HG02852 (cell line): Measurements from ENCODE around the gene C19orf85.
"Not testable (repeated sequence)": the region's sequence is repeated elsewhere in the genome, so short reads cannot be mapped to it uniquely, and the experiment has no call there.

ENCODE experiments used
- ATAC-seq: cut with Tn5 transposase; IDR thresholded peaks from one replicate; pipeline ENCODE4 v1.9.1; 2021; ENCODE audit warnings: mild to moderate bottlenecking, moderate library complexity; ENCODE audit not compliant: unreplicated experiment

C19orf85 gene

DNA sequence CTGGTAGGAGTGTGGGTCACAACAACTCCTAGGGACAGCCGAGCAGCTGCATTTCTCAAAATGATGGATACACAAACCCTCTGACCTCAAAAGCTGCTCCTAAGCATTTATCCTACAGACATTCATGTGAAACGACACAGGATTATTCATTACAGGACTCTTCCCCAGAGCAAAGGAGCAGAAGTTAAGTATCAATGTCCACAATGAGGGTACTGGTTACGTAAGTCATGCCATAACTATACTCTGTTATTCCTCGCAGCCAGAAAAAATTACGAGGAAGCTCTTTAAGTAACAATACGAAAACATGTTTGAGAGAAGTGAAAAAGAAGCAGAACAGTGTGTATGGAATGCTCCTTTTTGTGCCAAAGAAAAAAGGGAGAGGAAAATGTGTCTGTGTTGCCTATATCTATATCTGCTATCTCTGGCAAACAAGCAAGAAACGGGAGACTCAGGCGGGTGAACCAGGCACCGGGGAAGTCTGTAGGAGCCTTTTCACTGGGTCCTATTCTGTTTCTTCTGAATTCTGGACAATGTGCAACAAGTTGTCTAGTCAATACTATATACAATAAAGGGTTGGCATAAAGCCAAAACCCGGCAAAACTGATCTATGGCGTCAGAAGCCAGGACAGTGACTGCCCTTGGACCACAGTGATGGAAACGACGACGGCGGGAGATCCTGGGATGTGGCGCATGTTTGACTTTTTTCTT lies 4.4 kb downstream of the C19orf85 start:
- ATAC-seq = no peak

DNA sequence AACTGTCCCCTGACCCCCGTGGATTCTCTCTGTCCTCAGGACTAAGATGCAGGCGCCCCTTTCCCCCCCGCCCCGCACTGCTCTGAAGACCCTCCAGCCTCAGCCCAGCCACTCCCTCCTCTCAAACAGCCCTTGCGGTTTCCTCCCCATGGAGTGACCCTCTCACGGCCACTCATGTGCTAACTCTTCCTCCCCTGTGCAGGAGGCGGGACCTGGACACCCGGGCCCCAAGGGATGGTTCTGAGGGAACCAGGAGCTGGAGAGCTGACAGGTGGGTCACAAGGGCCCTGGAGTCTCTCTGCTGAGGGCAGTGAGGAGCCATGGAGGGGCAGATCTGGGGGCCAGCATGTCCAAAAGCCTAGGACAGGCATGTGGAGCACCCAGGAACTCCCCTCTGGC lies 5.0 kb downstream of the C19orf85 start:
- ATAC-seq = no peak

DNA sequence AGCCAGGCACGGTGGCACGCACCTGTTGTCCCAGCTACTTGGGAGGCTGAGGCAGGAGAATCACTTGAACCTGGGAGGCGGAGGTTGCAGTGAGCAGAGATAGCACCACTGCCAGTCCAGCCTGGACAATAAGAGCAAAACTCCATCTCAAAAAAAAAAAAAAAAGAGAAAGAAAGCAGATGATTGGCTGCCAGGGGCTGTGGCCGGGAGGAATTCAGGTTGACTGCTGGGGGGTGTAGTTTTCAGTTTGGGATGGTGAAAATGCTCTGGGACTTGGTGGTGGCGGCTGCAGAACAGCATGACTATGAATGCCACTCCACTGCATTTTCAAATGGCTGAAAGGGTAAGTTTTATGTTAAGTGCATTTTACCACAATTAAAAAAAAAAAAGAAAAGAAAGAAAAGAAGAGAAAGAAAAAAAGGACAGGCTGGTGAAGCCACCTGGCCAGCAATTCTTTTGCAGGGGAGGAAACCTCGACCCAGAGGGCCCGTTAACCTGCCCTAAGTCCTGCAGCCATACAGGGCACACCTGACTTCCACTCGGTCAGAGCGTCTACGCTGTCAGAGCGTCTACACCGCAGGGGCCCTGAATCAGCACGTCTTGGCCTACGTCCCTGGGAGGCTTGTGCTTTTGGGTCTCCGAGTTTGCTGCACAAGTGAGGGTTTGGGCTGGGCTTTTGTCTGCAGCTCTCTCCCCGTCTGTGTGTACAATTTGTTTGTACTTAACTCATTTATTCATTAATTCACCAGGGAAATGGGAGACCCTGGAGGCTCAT lies 6.7 kb downstream of the C19orf85 start:
- no peak for ATAC-seq

DNA sequence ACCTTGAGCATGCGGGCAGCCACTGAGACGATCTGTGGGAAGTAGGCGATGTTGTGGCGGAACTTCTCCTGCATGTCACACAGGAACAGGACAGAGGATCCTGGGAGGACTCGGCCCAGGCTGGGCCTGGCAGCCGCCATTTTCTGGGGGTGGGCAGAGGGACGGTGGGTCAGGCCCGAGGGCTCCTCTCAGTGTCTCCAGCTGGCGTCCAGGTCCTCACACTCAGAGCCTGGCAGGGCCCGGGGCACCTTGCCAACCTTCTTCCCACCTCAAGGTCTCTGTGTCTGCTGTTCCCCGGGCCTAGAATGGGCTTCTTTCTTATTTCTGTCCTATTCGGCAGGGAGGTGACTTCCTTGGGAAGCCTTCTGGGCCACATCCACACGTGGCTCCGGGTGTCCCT lies 8.2 kb downstream of the C19orf85 start:
- ATAC-seq = no peak

DNA sequence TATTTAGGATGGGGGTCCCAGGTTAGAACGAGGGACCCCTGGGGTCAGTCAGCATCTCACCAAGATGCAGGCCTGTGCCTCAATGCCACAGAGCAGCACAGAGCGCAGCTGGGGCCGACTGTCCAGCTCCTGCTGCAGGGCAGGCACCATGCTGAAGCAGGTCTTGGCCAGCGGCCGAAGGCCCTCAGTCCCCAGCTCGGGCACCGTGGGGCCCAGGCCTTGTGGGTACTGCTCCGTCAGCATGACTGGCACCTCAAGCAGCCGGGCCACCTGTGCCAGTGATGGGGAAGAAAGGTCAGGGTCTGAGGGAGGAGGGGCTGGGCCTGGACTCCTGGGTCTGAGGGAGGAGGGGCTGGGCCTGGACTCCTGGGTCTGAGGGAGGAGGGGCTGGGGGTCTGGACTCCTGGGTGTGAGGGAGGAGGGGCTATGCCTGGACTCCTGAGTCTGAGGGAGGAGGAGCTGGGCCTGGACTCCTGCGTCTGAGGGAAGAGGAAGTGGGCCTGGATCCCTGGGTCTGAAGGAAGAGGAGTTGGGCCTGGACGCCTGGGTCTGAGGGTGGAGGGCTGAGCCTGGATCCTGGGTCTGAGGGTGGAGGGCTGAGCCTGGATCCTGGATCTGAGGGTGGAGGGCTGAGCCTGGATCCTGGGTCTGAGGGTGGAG lies 8.8 kb downstream of the C19orf85 start:
- no peak for ATAC-seq

DNA sequence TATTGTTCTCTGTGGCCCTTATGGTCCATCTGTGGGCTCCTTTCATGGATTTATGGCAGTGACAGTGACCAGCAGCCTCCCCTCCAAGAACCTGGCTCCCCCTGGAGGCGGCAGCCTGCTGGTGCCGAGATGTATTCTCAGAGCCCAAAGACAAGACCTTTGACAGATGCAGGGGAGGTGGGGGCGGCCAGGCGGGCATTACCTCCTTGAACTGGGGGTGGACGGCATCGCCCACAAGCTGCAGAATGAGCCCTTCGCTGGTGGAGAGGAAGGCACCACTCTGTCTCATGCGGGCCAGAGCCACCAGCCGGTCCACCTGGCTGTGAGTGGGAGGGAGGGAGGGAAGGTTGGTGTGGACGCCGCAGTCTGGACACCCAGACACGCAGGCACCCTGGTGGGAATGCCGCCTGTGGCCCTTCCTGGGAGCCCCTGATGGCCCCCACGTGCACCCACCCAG lies 9.7 kb downstream of the C19orf85 start:
- no peak for ATAC-seq

DNA sequence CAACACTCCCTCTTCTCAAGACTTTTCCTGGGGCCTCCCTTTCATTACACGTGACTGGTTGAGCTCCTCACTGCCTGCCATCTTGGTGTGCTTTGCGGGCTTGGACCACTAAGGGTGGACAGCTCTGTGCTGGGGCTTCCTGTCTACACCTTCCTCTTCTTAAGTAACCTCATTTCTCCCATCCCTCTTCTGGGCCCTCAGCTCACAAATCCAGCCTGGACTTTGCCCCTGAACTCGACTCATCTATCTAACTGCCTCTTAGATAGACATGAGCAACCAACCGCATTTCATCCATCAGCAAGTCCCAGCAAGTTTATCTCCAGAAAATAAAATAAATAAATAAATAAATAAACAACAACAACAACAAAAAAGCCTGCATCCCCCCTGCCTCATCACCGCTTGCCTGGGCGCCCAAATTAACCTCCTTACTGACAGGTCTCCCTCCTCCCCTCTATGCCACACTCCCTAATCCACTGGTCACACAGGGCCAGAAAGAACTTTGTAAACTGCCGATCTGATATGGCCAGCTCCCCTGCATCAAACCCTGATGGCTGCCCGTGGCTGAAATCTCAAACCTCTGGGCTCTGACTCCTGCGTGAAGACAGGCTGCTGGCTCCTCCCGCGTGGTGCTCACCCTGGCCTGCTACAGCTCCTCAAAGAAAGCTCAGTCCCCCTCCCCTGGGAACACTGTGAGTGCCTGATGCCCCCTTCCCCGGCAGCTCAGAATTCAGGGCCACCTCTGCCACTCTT lies 10.9 kb downstream of the C19orf85 start:
- no peak for ATAC-seq

DNA sequence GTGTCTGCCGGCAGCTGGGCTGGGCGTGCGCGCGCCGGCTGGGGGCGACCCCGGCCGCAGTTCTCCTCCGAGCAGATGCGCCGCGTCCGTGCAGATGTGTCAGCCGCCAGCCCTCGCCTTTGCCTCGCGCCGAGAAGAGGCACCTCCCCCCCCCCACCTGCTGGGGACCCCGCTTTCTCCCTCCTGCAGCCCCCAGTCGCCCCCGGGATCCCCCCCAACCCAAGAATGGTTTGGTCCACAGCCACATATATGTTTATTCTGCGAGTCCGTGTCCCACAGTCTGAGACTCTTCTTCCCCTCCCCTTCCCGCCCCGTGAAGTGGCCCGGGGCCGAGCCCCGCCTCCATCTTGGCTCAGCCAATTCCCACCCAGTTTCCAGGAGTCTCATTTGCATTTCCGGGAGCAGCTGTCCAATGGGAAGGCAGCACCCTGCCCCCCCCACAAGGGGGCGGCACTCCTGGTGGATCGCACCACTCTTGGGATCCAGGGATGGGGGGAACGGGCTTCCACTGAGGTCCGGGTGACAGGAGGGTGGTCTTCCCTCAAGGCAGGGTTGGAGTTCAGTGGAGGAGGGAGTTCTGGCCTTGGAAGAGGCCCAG lies 11.7 kb downstream of the C19orf85 start:
- no peak for ATAC-seq

DNA sequence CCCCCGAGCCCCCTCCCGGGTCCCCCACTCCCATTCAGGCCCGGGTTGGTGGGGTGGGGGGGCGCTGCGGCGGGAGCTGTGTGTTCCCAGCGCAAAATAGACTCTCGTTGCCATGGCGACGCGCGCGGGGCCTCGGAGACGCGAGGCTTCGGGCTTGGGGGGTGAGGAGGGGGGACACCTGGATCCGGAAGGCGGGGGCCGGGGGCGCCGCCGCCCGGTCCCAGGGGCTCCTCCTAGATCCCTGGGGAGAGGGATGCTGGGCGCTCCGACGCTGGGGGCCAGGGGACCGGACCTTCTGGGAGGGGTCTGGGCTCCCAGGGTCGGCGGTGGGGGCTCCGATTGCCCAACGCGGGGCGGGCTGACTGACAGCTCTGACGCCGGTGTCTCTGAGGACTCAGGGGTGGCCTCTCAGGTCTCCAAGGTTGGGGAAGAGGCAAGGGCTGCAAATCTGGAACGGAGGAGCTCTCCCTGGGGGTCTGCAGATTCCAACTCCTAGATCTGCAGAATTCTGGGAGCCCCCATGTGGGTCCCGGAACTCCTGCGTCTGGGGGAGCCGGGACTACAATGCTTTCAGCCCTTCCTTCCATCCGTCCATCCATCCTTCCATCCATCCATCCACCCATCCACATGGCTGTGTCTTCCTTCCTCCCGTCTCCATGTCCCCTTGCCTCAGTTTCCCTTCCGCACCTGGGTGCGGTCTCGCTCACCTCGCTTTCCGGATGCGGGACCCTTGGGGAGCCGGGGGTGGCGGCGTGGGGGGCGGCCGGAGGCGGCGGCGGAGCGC lies 12.4 kb downstream of the C19orf85 start:
- no peak for ATAC-seq

DNA sequence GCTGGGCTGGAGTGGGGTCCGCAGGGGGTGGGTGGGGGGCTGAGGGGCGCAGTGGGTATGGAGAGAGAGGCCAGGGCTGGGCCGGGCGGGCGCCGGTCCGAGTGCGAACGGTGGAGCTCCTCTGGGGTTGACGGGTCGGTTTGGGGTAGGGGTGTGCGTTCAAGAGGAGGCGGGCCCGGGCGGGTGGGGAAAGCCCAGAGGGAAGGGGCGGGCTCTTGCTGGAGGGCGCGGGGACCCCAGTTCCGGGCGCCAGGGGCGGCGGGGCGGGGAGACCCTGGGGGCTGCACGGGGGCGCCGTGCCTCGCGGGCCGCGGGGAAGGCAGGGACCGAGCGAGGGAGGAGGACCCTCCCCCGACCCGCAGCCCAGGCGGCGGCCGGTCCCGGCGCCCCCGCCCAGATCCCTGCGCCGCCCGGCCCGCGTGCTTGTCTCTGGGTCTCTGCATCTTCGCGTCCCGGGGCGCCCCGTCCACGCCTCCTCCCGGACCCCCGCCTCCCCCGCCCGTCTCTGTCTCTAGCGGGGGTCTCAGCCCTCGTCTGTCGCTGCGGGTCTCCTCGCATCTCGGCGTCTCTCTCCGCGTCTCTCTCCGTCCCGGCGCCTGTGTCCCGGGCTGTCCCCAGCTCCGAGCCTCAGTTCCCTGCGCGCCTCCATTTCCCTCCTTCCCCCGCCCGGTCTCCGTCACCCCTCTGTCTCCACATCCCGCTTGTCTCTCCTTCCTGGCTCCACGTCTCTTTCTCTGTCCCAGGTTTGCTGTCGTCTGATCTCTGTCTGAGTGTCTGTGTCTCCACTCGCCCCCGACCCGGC lies 13.2 kb downstream of the C19orf85 start:
- no peak for ATAC-seq

DNA sequence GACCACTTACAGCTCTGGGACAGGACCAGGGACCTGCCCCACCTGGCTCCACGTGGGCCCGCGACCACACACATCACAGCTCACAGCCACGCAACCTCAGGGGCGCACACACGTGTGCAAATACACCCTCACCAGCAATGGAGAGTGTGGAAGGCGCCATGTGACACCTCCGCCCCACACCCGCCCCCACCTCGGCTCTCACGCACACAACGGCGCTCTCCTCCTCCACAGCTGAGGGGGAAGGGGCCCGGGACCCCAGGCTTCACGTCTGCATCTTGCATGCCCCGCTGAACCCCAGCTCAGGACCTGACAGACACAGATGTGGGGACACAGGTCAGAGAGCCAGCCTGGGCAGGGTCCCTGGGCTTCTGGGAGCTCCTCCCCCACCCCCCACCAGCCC lies 15.1 kb downstream of the C19orf85 start:
- no peak for ATAC-seq

DNA sequence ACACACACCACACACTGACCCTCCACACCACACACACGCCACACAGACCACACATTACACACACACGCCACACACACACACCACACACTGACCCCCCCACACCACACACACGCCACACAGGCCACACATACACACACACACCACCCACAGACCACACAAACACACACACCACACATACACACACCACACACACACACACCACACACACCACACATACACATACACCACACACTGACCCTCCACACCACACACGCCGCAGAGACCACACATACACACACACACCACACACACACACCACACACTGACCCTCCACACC lies 16.4 kb downstream of the C19orf85 start:
- not testable (repeated sequence) for ATAC-seq

DNA sequence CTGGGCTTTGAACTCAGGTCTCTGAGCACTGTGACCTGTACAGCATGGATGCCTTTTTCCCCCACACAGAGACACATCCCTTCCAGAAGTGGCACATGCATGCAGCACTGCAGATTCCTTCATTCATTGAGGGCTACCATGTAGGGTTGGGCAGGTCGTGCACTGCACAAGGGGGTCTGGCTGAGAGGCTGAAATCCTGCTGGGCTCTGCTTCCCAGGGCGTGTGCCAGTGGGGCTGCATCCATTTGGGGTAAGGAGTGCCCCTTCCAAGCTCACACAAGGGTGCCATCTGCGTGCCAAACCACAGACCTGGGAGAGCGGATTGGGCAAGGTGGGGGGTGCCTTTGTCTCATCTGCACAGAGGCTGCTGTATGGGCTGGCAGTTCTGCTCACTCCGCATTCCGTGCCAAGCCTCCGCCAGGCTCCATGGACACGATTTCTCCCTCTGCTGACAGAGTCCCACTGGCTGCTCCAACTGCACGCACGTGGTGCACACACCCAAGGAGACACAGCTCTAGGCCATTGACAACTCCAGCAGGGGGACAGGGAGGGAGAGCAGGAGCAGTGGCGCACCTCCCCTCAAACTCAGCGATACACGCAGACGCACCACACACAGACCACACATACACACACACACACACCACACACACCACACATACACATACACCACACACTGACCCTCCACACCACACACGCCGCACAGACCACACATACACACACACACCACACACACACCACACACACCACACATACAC lies 17.0 kb downstream of the C19orf85 start:
- no peak for ATAC-seq

DNA sequence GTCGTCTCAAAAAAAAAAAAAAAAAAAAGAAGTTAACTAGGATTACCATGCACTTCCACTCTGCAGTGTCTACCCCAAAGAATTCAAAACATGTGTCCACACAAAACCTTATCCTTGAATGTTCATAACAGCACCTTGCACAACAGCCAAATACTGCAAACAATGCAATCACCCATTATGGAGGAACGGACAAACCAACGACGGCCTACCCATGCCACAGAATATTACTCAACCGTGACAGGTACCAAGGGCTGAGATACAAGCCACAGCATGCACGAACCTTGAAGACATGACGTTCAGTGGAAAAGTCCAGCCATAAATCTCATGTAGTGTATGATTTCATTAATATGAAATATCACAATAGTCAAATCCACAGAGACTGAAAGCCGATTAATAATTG lies 18.5 kb downstream of the C19orf85 start:
- ATAC-seq = no peak

DNA sequence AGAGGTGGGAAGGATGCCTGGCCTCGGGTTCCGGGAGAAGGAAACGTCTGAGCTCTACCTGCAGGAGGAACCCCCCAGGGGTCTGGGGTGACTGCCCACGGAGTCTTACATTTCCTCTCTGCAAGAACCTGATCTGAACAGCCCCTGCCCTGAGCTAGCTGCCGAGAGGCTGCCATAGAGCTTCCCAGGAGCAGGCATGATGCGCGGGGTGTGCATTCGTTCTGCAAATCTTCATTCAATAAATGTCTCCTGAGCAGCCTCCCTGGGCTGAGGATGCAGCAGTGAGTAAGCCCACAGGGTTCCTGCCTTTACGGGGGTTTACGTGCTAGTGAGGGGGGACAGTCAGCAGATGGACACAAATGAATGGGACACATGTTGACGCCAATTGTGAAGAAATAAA lies 19.9 kb downstream of the C19orf85 start:
- ATAC-seq = no peak

DNA sequence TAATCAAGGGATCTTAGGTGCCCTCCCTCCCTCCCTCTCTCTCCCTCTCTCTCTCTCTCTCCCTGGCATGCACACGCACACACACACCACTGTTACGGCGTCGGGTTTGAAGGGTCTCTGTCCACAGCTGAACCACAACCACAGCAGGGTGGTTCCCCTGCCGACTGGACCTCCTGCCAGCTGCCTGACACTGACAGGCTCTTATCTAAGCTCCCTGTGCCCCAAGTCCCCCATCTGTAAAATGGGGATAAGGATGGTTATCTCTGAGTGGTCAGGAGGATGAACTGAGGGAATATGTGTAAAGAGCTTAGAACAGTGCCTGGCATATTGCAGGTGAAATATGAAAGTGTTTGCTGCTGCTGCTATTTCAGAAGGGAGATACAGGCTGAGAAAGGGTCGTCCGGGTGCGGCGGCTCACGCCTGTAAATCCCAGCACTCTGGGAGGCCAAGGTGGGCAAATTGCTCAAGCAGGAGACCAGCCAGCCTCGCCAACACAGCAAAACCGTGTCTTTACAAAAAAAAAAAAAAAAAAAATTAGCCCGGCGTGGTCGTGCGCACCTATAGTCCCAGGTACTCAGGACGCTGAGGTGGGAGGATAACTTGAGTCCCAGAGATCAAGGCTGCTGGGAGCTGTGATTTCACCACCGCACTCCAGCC lies 20.6 kb downstream of the C19orf85 start:
- no peak for ATAC-seq

DNA sequence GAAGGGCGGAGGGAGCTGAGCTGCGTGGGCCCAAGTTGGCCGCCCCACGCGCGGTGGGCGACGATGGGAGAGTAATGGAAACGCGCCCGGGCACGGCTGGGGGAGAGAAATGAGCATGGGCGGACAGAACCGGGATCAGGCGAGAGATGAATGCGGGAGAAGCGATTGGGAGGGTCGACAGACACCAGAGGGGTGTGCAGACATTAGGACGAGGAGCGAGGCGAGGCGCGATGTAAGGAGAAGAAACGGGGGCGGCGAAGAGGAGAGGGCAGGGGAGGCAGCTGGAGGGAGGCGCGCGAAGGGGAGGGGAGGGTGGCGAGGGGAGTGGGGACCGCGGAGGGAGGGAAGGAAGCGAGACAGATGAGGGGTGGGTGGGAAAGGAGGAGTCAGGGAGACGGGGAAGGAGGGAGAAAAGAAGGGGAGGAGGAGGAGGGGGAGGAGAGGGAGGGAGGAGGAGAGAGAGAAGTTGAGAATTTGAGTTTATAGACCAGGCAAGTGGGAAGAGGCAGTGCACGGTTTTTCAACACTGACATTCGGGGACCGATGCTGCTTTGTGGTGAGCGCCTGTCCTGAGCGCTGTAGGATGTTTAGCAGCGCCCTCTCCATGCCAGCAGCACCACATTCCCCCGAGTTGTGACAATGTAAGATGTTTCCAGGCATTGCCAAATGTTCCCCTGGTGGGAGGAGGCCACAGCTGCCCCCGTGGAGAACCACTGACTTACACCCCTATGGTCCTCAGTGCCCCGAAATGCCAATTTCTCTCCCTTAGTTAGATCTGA lies 21.3 kb downstream of the C19orf85 start, which contains the start of gene SHISA7:
SHISA7 (minus strand) TSS at position 256 of the 779 bp plus-strand sequence. CDS start 437 bp downstream, outside the sequence.
- ATAC-seq = no peak
